B cell (primary cell): Measurements from ENCODE around the gene ETDB. TPM values are rescaled to one million over a fixed set of nuclear protein-coding genes. Genes with fewer than 3 reads are reported as not detected.

Experiments
- ATAC-seq: fragments of 200-7000 bp; cut with Tn5 transposase; one replicate; pipeline ENCODE4 v1.10.0; 2021; ENCODE audit warnings: low read depth, mild to moderate bottlenecking, moderate number of reproducible peaks, moderate library complexity
- CTCF ChIA-PET: fragments of 350-600 bp; sonication (Branson Sonifier 250); formaldehyde crosslinking; loops from one replicate; lab custom pipeline; 2021; ENCODE audit warnings: antibody characterized with exemption, inconsistent platforms; lab: Charles Lee
- POLR2A ChIA-PET: fragments of 350-600 bp; sonication (Branson Sonifier 250); formaldehyde crosslinking; loops from one replicate; lab custom pipeline; 2021; ENCODE audit warnings: antibody characterized with exemption; lab: Charles Lee
- DNase-seq: peaks from one replicate; pipeline ENCODE4 v3.0.0; 2013
- H2AFZ ChIP-seq: 2 replicates; pipeline ENCODE4 v1.6.1; 2012; ENCODE audit warnings: mild to moderate bottlenecking, low read depth, low read length; ENCODE audit not compliant: insufficient read depth, poor library complexity, severe bottlenecking
- H3K27ac ChIP-seq, 2 donors: 1 replicate in 1 of 2; 2 replicates in 1 of 2; pipeline ENCODE4 v1.5.1; 2012 to 2013; ENCODE audit warnings: low read length in 2 of 2, mild to moderate bottlenecking in 2 of 2, moderate library complexity in 1 of 2
- H3K27me3 ChIP-seq, 4 experiments: fragments of 200-600 bp in 1 of 4; sonication (generic) in 1 of 4; replicated peaks in 1 of 4; 1 replicate in 2 of 4; 2 replicates in 2 of 4; pipeline versions ENCODE4 v1.6.1 to v1.7.0; 2013 to 2016; ENCODE audit warnings: low read length in 3 of 4, mild to moderate bottlenecking in 2 of 4, mixed read lengths in 1 of 4, moderate library complexity in 1 of 4; ENCODE audit not compliant: insufficient read depth in 4 of 4, control insufficient read depth in 3 of 4; ENCODE audit errors: control extremely low read depth in 1 of 4
- H3K36me3 ChIP-seq, 2 experiments: replicated peaks in 1 of 2; 1 replicate in 1 of 2; 2 replicates in 1 of 2; pipeline versions ENCODE4 v1.6.1 to v1.7.1; 2013; ENCODE audit warnings: low read length in 1 of 2; ENCODE audit not compliant: insufficient read depth in 2 of 2, control insufficient read depth in 1 of 2; ENCODE audit errors: control extremely low read depth in 1 of 2, extremely low read depth in 1 of 2
- H3K4me1 ChIP-seq, 2 donors: fragments of 200-600 bp in 1 of 2; sonication (generic) in 1 of 2; 1 replicate in 1 of 2; 2 replicates in 1 of 2; pipeline versions ENCODE4 v1.5.1 to v1.6.1; 2013 to 2017; ENCODE audit warnings: low read length in 2 of 2; ENCODE audit not compliant: control insufficient read depth in 2 of 2, insufficient read depth in 2 of 2
- H3K4me2 ChIP-seq: replicated peaks from 2 replicates; pipeline ENCODE3; 2012; ENCODE audit warnings: mild to moderate bottlenecking, low read depth, low read length; ENCODE audit not compliant: poor library complexity, severe bottlenecking
- H3K4me3 ChIP-seq, 5 experiments: fragments of 200-600 bp in 1 of 5; sonication (generic) in 1 of 5; 1 replicate in 3 of 5; 2 replicates in 2 of 5; pipeline versions ENCODE4 v1.5.1 to v1.7.0; 2011 to 2016; ENCODE audit warnings: low read length in 4 of 5, mild to moderate bottlenecking in 4 of 5, low read depth in 2 of 5, control low read depth in 1 of 5, moderate library complexity in 1 of 5; ENCODE audit not compliant: insufficient read depth in 1 of 5; ENCODE audit errors: control extremely low read depth in 1 of 5, extremely low read depth in 1 of 5
- H3K79me2 ChIP-seq: fragments of 200-600 bp; sonication (generic); one replicate; pipeline ENCODE4 v1.6.0; 2016; ENCODE audit warnings: low read length; ENCODE audit not compliant: control insufficient read depth, insufficient read depth
- H3K9ac ChIP-seq: fragments of 200-600 bp; sonication (generic); 2 replicates; pipeline ENCODE4 v1.6.1; 2017; ENCODE audit warnings: mild to moderate bottlenecking, low read length, moderate library complexity
- H3K9me3 ChIP-seq, 3 donors: one replicate each; pipeline versions ENCODE4 v1.6.1 to v1.7.1; 2013; ENCODE audit warnings: low read length in 2 of 3; ENCODE audit not compliant: control insufficient read depth in 2 of 3, insufficient read depth in 1 of 3; ENCODE audit errors: control extremely low read depth in 1 of 3
- H4K20me1 ChIP-seq: 2 replicates; pipeline ENCODE4 v1.6.0; 2012; ENCODE audit warnings: mild to moderate bottlenecking, low read length; ENCODE audit not compliant: insufficient read depth, control insufficient read depth, poor library complexity, severe bottlenecking
- H3K27ac Mint-ChIP-seq: one replicate; pipeline ENCODE4 v1.8.0; 2021; ENCODE audit warnings: mixed read lengths
- H3K27me3 Mint-ChIP-seq: one replicate; pipeline ENCODE4 v1.8.0; 2021; ENCODE audit warnings: mixed read lengths
- H3K4me1 Mint-ChIP-seq: one replicate; pipeline ENCODE4 v1.8.0; 2021; ENCODE audit warnings: mixed read lengths
- H3K4me3 Mint-ChIP-seq: one replicate; pipeline ENCODE4 v1.8.0; 2021; ENCODE audit warnings: mixed read lengths
- H3K9me3 Mint-ChIP-seq: one replicate; pipeline ENCODE4 v1.8.0; 2022; ENCODE audit warnings: mixed read lengths; ENCODE audit not compliant: insufficient read depth
- EZH2 ChIP-seq: IDR thresholded peaks from 2 replicates; pipeline ENCODE4 v1.6.1; 2012; ENCODE audit warnings: borderline replicate concordance, low read depth, mild to moderate bottlenecking, moderate library complexity, low read length; ENCODE audit not compliant: insufficient read depth, poor library complexity, severe bottlenecking
- WGBS: methylation state at CpG from one replicate; pipeline ENCODE4 v1.1.5; 2013; ENCODE audit warnings: missing lambda C conversion rate; ENCODE audit not compliant: insufficient coverage; 5-methylcytosine and 5-hydroxymethylcytosine counted together
- intact Hi-C: fragments of 100-400 bp; cut with micrococcal nuclease; formaldehyde crosslinking; loops from one replicate; pipeline ENCODE4 v1.10.0; 2022
- polyA plus RNA-seq: library from polyadenylated mRNA; depleted of rRNA; stranded (reverse); fragments of >200 nt; gene quantifications from 2 replicates; pipeline ENCODE4 v1.2.3, GENCODE V29; 2012
- total RNA-seq, 2 donors: library from RNA; stranded (reverse); fragments of 120-200 nt in 1 of 2; gene quantifications; 1 replicate in 1 of 2; 2 replicates in 1 of 2; pipeline versions ENCODE4 v1.2.3 to v1.2.4, GENCODE V29; 2013 to 2022
- TF ChIP-seq, protein P1 (sequence below): fragments of 200-600 bp; IDR thresholded peaks from one replicate; pipeline ENCODE4 v1.8.0; 2022; ENCODE audit warnings: antibody characterized with exemption, mild to moderate bottlenecking

Gene ETDB
- total and polyA plus RNA-seq, 2 donors (not counting 1 experiment from before 2014, with no cell fraction given) = not detected

DNA sequence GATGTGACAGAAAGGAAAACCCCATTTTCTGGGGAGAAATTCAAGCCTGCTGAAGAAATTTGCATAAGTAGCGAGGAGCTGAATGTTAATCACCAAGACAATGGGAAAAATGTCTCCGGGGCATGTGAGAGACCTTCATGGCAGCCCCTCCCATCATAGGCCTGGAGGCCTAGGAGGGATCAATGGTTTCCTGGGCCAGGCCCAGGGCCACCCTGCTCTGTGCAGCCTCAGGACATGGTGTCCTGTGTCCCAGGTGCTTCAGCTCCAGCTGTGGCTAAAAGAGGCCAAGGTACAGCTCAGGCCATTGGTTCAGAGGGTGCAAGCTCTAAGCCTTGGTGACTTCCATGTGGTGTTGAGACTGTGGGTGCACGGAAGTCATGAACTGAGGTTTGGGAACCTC is 31.2 kb downstream of the ETDB start:
- Histone ChIP-seq H3K36me3 (no peaks in the 10 kb centered on the region), H3K9ac (no peak overlapping the region), H3K9me3 (no peaks in the 10 kb centered on the region), H3K4me2 (no peak overlapping the region), H4K20me1 (no peaks in the 10 kb centered on the region), H3K27ac (no peak overlapping the region), H3K79me2 (no peaks in the 10 kb centered on the region), H3K4me3 (no peak overlapping the region), H2AFZ (no peak overlapping the region), H3K27me3 (no peaks in the 10 kb centered on the region), H3K4me1 (no peaks in the 10 kb centered on the region)
- intact Hi-C loops = no loop called here
- ChIA-PET CTCF (interaction anchor here (1.5 kb wide), 1 partner anchor 23 kb away, joined by 4 read pairs; no protein-coding TSS in a partner anchor), POLR2A (no interaction called here)
- ATAC-seq = no peak
- Mint-ChIP-seq H3K4me3 (no peak overlapping the region), H3K4me1 (peaks cover 3% of the 10 kb centered on the region), H3K27ac (no peak overlapping the region), H3K9me3 (no peaks in the 10 kb centered on the region), H3K27me3 (no peaks in the 10 kb centered on the region)
- no peak for DNase-seq
- WGBS = 100% methylated on average over 1 of the region's 3 CpGs
- TF ChIP-seq, protein P1, sequence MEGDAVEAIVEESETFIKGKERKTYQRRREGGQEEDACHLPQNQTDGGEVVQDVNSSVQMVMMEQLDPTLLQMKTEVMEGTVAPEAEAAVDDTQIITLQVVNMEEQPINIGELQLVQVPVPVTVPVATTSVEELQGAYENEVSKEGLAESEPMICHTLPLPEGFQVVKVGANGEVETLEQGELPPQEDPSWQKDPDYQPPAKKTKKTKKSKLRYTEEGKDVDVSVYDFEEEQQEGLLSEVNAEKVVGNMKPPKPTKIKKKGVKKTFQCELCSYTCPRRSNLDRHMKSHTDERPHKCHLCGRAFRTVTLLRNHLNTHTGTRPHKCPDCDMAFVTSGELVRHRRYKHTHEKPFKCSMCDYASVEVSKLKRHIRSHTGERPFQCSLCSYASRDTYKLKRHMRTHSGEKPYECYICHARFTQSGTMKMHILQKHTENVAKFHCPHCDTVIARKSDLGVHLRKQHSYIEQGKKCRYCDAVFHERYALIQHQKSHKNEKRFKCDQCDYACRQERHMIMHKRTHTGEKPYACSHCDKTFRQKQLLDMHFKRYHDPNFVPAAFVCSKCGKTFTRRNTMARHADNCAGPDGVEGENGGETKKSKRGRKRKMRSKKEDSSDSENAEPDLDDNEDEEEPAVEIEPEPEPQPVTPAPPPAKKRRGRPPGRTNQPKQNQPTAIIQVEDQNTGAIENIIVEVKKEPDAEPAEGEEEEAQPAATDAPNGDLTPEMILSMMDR = no peak
- no peak for TF ChIP-seq EZH2

DNA sequence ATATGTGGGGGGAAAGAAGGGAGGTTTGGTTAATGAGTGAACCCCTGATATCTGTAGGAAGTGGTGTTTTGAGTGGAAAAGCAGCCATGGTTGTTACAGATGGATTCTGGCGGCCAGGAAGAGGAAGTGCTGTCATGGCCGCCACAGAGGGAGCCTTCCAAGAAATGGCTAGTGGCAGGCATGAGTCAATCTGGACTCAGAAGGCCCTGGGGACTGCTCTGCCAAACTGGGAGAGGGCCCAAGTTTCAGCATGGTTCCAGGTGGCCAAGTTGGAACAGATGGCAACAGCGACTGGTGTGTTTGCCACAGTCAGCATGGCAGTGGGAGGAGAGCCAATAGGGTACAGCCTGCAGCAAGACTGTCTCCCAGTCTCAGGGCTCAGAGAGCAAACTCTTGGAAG is 32.5 kb downstream of the ETDB start:
- no peak overlapping the region for H3K27ac Mint-ChIP-seq
- POLR2A ChIA-PET = no interaction called here
- Histone ChIP-seq H3K79me2 (no peaks in the 10 kb centered on the region), H3K9me3 (no peaks in the 10 kb centered on the region), H3K9ac (no peak overlapping the region), H3K4me1 (no peaks in the 10 kb centered on the region), H3K27me3 (no peaks in the 10 kb centered on the region), H4K20me1 (no peaks in the 10 kb centered on the region), H3K36me3 (no peaks in the 10 kb centered on the region), H3K27ac (no peak overlapping the region), H3K4me2 (no peak overlapping the region), H3K4me3 (no peak overlapping the region), H2AFZ (no peak overlapping the region)
- H3K4me1 Mint-ChIP-seq = peaks cover 3% of the 10 kb centered on the region
- DNase-seq (no peak), ATAC-seq (no peak)
- H3K9me3 Mint-ChIP-seq = no peaks in the 10 kb centered on the region
- TF ChIP-seq, protein P1 = no peak
- TF ChIP-seq EZH2 = no peak
- no peak overlapping the region for H3K4me3 Mint-ChIP-seq
- CTCF ChIA-PET = interaction anchor here (1.5 kb wide), 1 partner anchor 24 kb away, joined by 4 read pairs; no protein-coding TSS in a partner anchor
- intact Hi-C loops = no loop called here
- no peaks in the 10 kb centered on the region for H3K27me3 Mint-ChIP-seq
- WGBS = 93% methylated on average over 3 of the region's 3 CpGs
